IMR-90 (cell line): ENCODE measurements around the gene ITGA1.

Experiments used
- CEBPB ChIP-seq: IDR thresholded peaks from 2 replicates; pipeline ENCODE4 v1.6.1; 2012; ENCODE audit warnings: low read depth, low read length, improper control_type of control experiment
- MXI1 ChIP-seq: IDR thresholded peaks from 2 replicates; pipeline ENCODE4 v1.6.1; 2012; ENCODE audit warnings: low read depth, mild to moderate bottlenecking, low read length, moderate library complexity, borderline replicate concordance
- TF ChIP-seq, protein P1 (sequence below): conservative IDR thresholded peaks from 2 replicates; pipeline ENCODE4 v1.5.1; 2012; ENCODE audit warnings: mild to moderate bottlenecking, low read depth, low read length, improper control_type of control experiment

DNA sequence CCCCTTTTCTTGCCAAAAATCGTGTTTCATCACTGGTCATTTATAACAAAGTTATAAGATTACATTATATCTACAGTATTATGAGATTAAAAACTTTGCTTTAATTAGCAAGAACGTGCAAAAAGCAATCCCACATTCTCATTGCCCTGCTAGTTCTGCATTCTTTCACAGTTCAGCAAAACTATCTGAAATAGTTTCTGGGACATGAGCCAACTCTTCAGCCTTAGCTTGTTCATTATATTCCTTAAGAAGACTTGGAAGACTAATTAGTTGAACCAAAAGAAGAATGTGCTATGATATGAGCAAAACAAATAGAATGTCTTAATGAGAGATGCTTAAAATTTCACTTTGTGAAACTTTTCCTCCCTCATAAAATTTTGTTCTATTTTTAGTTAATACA is 76.7 kb downstream of the ITGA1 start:
- TF ChIP-seq, protein P1, sequence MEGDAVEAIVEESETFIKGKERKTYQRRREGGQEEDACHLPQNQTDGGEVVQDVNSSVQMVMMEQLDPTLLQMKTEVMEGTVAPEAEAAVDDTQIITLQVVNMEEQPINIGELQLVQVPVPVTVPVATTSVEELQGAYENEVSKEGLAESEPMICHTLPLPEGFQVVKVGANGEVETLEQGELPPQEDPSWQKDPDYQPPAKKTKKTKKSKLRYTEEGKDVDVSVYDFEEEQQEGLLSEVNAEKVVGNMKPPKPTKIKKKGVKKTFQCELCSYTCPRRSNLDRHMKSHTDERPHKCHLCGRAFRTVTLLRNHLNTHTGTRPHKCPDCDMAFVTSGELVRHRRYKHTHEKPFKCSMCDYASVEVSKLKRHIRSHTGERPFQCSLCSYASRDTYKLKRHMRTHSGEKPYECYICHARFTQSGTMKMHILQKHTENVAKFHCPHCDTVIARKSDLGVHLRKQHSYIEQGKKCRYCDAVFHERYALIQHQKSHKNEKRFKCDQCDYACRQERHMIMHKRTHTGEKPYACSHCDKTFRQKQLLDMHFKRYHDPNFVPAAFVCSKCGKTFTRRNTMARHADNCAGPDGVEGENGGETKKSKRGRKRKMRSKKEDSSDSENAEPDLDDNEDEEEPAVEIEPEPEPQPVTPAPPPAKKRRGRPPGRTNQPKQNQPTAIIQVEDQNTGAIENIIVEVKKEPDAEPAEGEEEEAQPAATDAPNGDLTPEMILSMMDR, result no peak
- no peak for TF ChIP-seq MXI1
- TF ChIP-seq CEBPB, result no peak
